ENCODE measurements around the gene SPAG16.

SPAG16 gene

DNA sequence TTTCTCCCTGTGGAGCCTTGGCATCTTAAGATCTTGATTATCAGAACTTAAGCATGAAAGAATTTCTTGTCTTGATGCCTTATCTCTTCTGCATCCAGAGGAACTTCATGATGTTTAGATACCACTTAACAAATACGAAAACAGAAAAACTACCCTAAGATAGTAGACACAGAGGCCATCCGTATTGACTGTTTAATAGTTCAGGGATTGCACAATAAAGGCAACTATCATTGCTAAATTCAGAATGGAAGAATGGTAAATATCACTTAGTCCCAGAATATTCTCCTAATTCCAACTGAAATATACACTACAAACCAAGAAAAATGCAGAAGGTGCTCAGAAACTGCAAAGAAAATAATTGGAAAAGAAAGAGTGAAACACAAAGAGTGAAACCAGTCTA, 912.0 kb downstream of the SPAG16 start:
- no peak overlapping the region for H3K27ac ChIP-seq
- TF ChIP-seq, protein P1, sequence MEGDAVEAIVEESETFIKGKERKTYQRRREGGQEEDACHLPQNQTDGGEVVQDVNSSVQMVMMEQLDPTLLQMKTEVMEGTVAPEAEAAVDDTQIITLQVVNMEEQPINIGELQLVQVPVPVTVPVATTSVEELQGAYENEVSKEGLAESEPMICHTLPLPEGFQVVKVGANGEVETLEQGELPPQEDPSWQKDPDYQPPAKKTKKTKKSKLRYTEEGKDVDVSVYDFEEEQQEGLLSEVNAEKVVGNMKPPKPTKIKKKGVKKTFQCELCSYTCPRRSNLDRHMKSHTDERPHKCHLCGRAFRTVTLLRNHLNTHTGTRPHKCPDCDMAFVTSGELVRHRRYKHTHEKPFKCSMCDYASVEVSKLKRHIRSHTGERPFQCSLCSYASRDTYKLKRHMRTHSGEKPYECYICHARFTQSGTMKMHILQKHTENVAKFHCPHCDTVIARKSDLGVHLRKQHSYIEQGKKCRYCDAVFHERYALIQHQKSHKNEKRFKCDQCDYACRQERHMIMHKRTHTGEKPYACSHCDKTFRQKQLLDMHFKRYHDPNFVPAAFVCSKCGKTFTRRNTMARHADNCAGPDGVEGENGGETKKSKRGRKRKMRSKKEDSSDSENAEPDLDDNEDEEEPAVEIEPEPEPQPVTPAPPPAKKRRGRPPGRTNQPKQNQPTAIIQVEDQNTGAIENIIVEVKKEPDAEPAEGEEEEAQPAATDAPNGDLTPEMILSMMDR (conservative IDR thresholded peaks at IDR 0.05) = no peak

GRCh38 chr2:214201892-214202291, 917.6 kb downstream of the SPAG16 start:
- no peak overlapping the region for H3K27ac ChIP-seq

DNA sequence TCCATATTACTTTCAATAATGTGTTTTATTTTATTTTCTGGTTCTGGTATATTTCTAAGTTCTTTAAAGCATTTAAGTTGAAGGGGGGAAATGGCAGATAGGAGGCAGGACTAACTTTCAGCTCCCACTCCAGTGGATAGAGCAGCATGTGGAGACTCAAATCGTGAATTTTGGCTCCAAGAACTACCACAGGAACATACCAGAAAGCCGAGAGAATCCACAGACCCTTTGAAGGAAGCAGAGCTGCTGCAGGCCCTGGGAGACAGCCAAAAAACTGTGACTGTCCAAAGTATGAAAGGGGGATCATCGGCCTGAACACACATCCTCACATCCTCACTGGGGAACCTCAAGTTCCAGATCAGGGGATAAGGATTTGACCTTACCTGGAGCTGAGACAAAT, 919.0 kb downstream of the SPAG16 start:
- TF ChIP-seq, protein P1 (conservative IDR thresholded peaks at IDR 0.05) = no peak
- H3K27ac ChIP-seq = no peak overlapping the region

More at GRCh38 chr2:214201892-214202291, 917.6 kb downstream of the SPAG16 start:
- TF ChIP-seq, protein P1 (conservative IDR thresholded peaks at IDR 0.05) = no peak

DNA sequence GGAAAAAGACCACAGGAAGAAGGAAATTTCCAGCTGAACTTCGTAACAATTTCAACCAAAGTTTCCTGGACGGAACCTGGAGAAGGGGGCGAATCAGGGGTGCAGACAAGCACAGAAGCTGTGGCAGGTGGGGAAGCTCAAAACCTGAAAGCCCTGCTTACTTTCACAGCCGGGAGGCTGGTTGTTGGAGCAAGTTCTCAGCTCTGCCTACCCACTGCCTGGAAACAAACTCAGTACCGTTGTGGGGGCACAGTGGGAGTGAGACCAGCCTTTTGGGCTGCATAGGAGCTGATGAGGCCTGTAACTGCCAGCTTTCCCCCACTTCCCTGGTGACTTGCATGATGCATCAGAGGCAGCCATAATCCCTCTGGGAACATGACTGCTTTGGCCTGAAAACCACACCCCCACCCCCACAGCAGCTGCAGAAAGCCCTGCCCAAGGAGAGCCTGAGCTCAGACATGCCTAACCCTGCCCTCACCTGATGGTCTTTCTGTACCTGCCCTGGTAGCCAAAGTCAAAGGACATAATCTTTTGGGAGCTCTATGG, 919.6 kb downstream of the SPAG16 start:
- H3K27ac ChIP-seq = no peak overlapping the region
- TF ChIP-seq, protein P1 (conservative IDR thresholded peaks at IDR 0.05) = no peak

GRCh38 chr2:214215107-214215506, 930.8 kb downstream of the SPAG16 start:
- TF ChIP-seq, protein P1 (conservative IDR thresholded peaks at IDR 0.05) = no peak

GRCh38 chr2:214217136-214217535, 932.9 kb downstream of the SPAG16 start:
- H3K27ac ChIP-seq = no peak overlapping the region
- TF ChIP-seq, protein P1 (conservative IDR thresholded peaks at IDR 0.05) = no peak

More at GRCh38 chr2:214215107-214215506, 930.8 kb downstream of the SPAG16 start:
- no peak overlapping the region for H3K27ac ChIP-seq

DNA sequence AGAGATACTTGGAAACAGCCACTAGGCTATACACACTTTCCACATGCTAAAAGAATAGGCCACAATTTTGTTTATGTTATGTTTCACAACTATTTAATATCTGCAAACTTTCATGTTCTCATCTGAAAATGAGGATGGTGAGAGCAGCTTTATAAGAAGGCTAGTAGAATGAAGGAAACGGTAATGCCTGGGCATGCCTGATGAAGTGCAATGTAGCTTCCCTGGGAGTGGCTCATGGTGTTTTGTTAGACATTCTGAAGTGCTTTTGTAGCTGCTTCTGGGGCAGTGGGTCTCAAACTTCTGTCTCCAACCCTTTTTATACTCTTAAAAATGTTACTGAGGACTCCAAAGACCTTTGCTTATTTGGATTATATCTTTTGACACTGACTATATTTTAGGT, 933.3 kb downstream of the SPAG16 start:
- no peak overlapping the region for H3K27ac ChIP-seq
- TF ChIP-seq, protein P1 (conservative IDR thresholded peaks at IDR 0.05) = no peak
